HUES6 (cell line): Measurements from ENCODE around the gene COLGALT1.
"Not testable (repeated sequence)": the region's sequence is repeated elsewhere in the genome, so short reads cannot be mapped to it uniquely, and the experiment has no call there.

Experiments used
- H3K27ac ChIP-seq: 2 replicates; pipeline ENCODE4 v1.7.0; 2013; ENCODE audit warnings: low read depth, mild to moderate bottlenecking, low read length, inconsistent platforms
- H3K27me3 ChIP-seq: 2 replicates; pipeline ENCODE4 v1.6.1; 2013; ENCODE audit warnings: low read length; ENCODE audit not compliant: control insufficient read depth, insufficient read depth
- H3K36me3 ChIP-seq: 2 replicates; pipeline ENCODE4 v1.6.1; 2013; ENCODE audit warnings: low read length; ENCODE audit not compliant: control insufficient read depth, insufficient read depth
- H3K4me1 ChIP-seq: 2 replicates; pipeline ENCODE4 v1.6.1; 2013; ENCODE audit warnings: low read length; ENCODE audit not compliant: control insufficient read depth, insufficient read depth
- H3K4me3 ChIP-seq: 2 replicates; pipeline ENCODE4 v1.5.1; 2013; ENCODE audit warnings: low read depth, low read length
- H3K9ac ChIP-seq: one replicate; pipeline ENCODE4 v1.6.1; 2013; ENCODE audit warnings: mild to moderate bottlenecking, low read length
- H3K9me3 ChIP-seq: 2 replicates; pipeline ENCODE4 v1.6.1; 2013; ENCODE audit warnings: low read depth, low read length; ENCODE audit not compliant: control insufficient read depth, insufficient read depth

COLGALT1 gene

DNA sequence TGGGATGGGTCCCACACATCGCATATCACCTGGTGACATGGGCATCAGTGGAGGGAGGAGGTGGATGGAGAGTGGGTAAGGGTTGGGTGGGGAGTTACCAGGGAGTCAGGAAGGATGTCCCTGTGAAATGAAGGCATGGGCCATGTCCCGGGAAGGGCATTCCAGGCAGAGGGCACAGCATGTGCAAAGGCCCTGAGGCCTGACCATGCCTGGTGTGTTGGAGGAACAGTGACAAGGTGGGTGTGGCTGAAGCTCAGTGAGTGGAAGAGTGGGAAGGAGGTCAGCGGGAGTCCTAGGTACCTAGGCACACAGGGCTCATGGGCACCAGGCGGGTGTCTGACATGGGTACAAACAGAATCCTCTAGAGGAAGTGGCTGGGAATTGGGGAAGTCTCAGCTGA lies 11.0 kb upstream of the COLGALT1 start:
- no peak overlapping the region for H3K4me3 ChIP-seq
- H3K27ac ChIP-seq = no peak overlapping the region
- H3K27me3 ChIP-seq = no peaks in the 10 kb centered on the region
- no peaks in the 10 kb centered on the region for H3K36me3 ChIP-seq
- no peak overlapping the region for H3K9ac ChIP-seq
- no peaks in the 10 kb centered on the region; the same call in 1 of the 2 replicates for H3K4me1 ChIP-seq
- H3K9me3 ChIP-seq = peaks cover 2% of the 10 kb centered on the region

- no peak overlapping the region for H3K27ac ChIP-seq
- H3K9ac ChIP-seq = no peak overlapping the region
- no peaks in the 10 kb centered on the region for H3K36me3 ChIP-seq
- peaks cover 2% of the 10 kb centered on the region; the same call in 1 of the 2 replicates for H3K4me1 ChIP-seq
- no peaks in the 10 kb centered on the region for H3K27me3 ChIP-seq
- peaks cover 2% of the 10 kb centered on the region for H3K9me3 ChIP-seq
- H3K4me3 ChIP-seq = no peak overlapping the region
Observed at GRCh38 chr19:17548145-17548544, 7.3 kb upstream of the COLGALT1 start.

DNA sequence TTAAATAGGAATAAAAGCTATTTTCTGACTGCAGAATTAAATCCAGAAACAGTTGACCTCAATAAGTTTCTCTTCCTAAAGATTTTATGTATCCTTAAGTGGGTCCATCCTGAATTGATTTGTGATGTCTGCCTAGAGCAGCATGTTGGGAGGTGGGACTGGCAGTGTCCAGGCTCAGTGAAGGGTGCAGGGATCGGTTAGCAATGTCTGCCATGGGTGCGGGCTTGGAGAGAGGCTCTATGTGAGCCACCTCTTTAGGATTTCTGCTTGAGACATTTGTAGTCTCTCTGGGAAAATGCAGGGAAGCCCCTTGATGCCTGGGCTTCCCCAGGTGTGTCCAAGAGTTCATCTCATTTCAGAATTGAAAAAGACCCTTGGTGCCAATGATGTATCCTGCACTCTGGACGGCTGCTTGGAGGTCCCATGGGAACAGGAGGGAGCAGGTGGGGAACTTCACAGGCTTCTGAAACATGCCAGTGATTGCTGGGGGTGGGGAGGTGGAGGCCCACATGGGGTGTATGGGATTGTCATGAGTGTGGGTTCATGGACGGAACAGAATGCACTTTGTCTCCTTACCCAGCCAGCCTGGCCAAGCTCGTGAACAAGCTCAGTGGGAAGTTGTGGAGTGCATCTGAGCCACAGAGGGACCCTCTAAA lies 6.2 kb upstream of the COLGALT1 start:
- H3K4me3 ChIP-seq = no peak overlapping the region
- no peak overlapping the region for H3K9ac ChIP-seq
- no peaks in the 10 kb centered on the region for H3K27me3 ChIP-seq
- peaks cover 2% of the 10 kb centered on the region for H3K9me3 ChIP-seq
- H3K27ac ChIP-seq = no peak overlapping the region
- H3K36me3 ChIP-seq = no peaks in the 10 kb centered on the region
- H3K4me1 ChIP-seq = peaks cover 8% of the 10 kb centered on the region; the same call in 1 of the 2 replicates

GRCh38 chr19:17550076-17550667 lies 5.3 kb upstream of the COLGALT1 start:
- H3K36me3 ChIP-seq = no peaks in the 10 kb centered on the region
- H3K27me3 ChIP-seq = no peaks in the 10 kb centered on the region
- H3K4me3 ChIP-seq = no peak overlapping the region
- H3K9ac ChIP-seq = no peak overlapping the region
- H3K9me3 ChIP-seq = peaks cover 2% of the 10 kb centered on the region
- H3K4me1 ChIP-seq = peaks cover 11% of the 10 kb centered on the region; the same call in 1 of the 2 replicates
- H3K27ac ChIP-seq = no peak overlapping the region

DNA sequence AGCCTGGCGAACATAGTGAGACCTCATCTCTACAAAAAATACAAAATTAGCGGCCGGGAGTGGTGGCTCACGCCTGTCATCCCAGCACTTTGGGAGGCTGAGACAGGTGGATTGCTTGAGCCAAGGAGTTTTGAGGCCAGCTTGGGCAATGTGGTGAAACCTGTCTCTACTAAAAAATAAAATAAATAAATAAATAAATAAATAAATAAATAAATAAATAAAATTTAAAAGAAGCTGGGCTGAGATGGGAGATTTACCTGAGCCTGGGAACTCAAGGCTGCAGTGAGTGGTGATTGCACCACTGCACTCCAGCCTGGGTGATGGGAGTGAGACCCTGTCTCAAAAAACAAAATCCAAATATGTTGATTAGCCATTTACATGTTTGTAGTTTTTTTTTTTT lies 2.7 kb upstream of the COLGALT1 start:
- H3K36me3 ChIP-seq, H3K27me3 ChIP-seq, H3K9ac ChIP-seq, H3K27ac ChIP-seq, H3K9me3 ChIP-seq, H3K4me3 ChIP-seq: not testable (repeated sequence)
- H3K4me1 ChIP-seq = peaks cover 11% of the 10 kb centered on the region; the same call in 1 of the 2 replicates

DNA sequence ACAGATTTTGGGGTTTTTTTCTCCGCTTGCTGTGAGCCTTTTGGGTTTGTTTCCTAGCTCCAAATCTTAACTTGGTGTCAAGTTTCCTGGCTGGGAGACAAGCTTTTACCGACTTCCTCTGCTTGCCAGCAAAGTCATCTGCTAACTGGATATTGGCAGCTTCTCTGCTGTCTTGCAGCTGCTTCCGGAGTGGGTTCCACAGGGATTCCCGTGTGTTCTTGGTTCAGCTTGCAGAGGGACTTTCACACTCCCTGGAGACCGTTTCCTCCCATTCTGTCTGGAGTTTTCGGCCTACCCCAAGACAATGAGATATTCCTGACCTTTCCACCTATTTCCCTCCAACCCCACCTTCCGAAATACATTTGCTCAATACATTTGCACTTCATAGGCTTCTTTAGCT lies 2.2 kb upstream of the COLGALT1 start:
- Histone ChIP-seq H3K36me3 (no peaks in the 10 kb centered on the region), H3K9me3 (peaks cover 2% of the 10 kb centered on the region), H3K4me1 (peaks cover 11% of the 10 kb centered on the region; the same call in 1 of the 2 replicates), H3K27ac (no peak overlapping the region), H3K27me3 (no peaks in the 10 kb centered on the region), H3K9ac (no peak overlapping the region), H3K4me3 (peak overlapping the region; percentile 13; the same call in 1 of the 2 replicates)

- H3K27me3 ChIP-seq = no peaks in the 10 kb centered on the region
- peaks cover 11% of the 10 kb centered on the region; the same call in 1 of the 2 replicates for H3K4me1 ChIP-seq
- H3K9me3 ChIP-seq = no peaks in the 10 kb centered on the region
- H3K36me3 ChIP-seq = peaks cover 10% of the 10 kb centered on the region
- no peak overlapping the region for H3K9ac ChIP-seq
- peak overlapping the region; percentile 78 for H3K4me3 ChIP-seq
- no peak overlapping the region for H3K27ac ChIP-seq
Observed at GRCh38 chr19:17554968-17555479, 425 bp upstream of the COLGALT1 start.

- no peak overlapping the region for H3K27ac ChIP-seq
Observed at GRCh38 chr19:17555929-17556813, 722 bp downstream of the COLGALT1 start.

GRCh38 chr19:17556995-17557394 lies 1.5 kb downstream of the COLGALT1 start:
- no peak overlapping the region for H3K9ac ChIP-seq
- no peaks in the 10 kb centered on the region for H3K9me3 ChIP-seq
- H3K36me3 ChIP-seq = peaks cover 15% of the 10 kb centered on the region
- no peak overlapping the region for H3K27ac ChIP-seq
- H3K4me3 ChIP-seq = no peak overlapping the region
- H3K4me1 ChIP-seq = peaks cover 11% of the 10 kb centered on the region; the same call in 1 of the 2 replicates
- H3K27me3 ChIP-seq = no peaks in the 10 kb centered on the region

More at GRCh38 chr19:17555929-17556813, 722 bp downstream of the COLGALT1 start:
- H3K4me1 ChIP-seq = peaks cover 11% of the 10 kb centered on the region; the same call in 1 of the 2 replicates
- peak overlapping the region; percentile 60 for H3K9ac ChIP-seq
- peaks cover 15% of the 10 kb centered on the region for H3K36me3 ChIP-seq
- peak overlapping the region; percentile 78 for H3K4me3 ChIP-seq
- H3K9me3 ChIP-seq = no peaks in the 10 kb centered on the region
- H3K27me3 ChIP-seq = no peaks in the 10 kb centered on the region

DNA sequence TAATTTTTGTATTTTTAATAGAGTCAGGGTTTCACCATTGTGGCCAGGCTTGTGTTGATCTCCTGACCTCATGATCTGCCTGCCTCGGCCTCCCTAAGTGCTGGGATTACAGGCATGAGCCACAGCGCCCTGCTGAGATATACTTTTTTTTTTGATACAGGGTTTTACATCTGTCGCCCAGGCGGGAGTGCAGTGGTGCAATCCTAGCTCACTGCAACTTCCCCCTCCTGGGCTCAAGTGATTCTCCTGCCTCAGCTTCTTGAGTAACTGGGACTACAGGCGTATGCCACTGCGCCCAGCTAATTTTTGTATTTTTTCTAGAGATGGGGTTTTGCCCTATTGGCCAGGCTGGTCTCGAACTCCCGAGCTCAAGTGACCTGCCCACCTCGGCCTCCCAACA lies 2.0 kb downstream of the COLGALT1 start:
- Histone ChIP-seq H3K9ac (no peak overlapping the region), H3K4me3 (no peak overlapping the region), H3K27ac (no peak overlapping the region), H3K36me3 (peaks cover 15% of the 10 kb centered on the region), H3K9me3 (no peaks in the 10 kb centered on the region), H3K27me3 (no peaks in the 10 kb centered on the region), H3K4me1 (peaks cover 11% of the 10 kb centered on the region; the same call in 1 of the 2 replicates)
